Measurements from ENCODE around the gene HDGF.

- no peak for TF ChIP-seq CTCF (IDR thresholded peaks at IDR 0.05; ENCODE audit: low read depth, low read length, missing input control)
- no peak for TF ChIP-seq RXRA (IDR thresholded peaks at IDR 0.05)
- TF ChIP-seq MAX (IDR thresholded peaks at IDR 0.05), result no peak
- TF ChIP-seq REST (IDR thresholded peaks at IDR 0.05), result no peak
- TF ChIP-seq RAD21 (IDR thresholded peaks at IDR 0.05), result no peak
- no peak for TF ChIP-seq SP1 (IDR thresholded peaks at IDR 0.05)
- no peak for TF ChIP-seq FOXA2 (IDR thresholded peaks at IDR 0.05)
Observed at GRCh38 chr1:156750711-156751450, 594 bp downstream of the HDGF start.
